GM23338 (cell line): ENCODE measurements around the gene SNX21. TPM values are rescaled to one million over a fixed set of nuclear protein-coding genes. Genes with fewer than 3 reads are reported as not detected.
A peak's percentile ranks its signal among the peaks of the same experiment; 100 is the strongest.

Experiments used
- ATAC-seq: fragments of 200-7000 bp; cut with Tn5 transposase; 3 replicates; pipeline ENCODE4 v1.9.1; 2020
- DNase-seq: peaks from one replicate; pipeline ENCODE4 v3.0.0-alpha.2; 2015; ENCODE audit warnings: low spot score
- H2AFZ ChIP-seq: fragments of 200-600 bp; sonication (generic); 2 replicates; pipeline ENCODE4 v1.8.0; 2016; ENCODE audit warnings: antibody characterized with exemption, mild to moderate bottlenecking, moderate library complexity
- H3F3A ChIP-seq: fragments of 200-600 bp; sonication (generic); replicated peaks from 2 replicates; pipeline ENCODE4 v1.8.0; 2017; ENCODE audit warnings: antibody characterized with exemption, mixed run types, low read depth
- H3K27ac ChIP-seq: fragments of 200-600 bp; sonication (generic); 2 replicates; pipeline ENCODE4 v1.6.1; 2016; ENCODE audit warnings: low read depth
- H3K27me3 ChIP-seq: fragments of 200-600 bp; sonication (generic); 2 replicates; pipeline ENCODE4 v1.8.0; 2016; ENCODE audit warnings: mild to moderate bottlenecking, mixed run types, moderate library complexity; ENCODE audit not compliant: insufficient read depth
- H3K36me3 ChIP-seq: fragments of 200-600 bp; sonication (generic); 2 replicates; pipeline ENCODE4 v1.8.0; 2016; ENCODE audit warnings: mild to moderate bottlenecking; ENCODE audit not compliant: insufficient read depth
- H3K4me1 ChIP-seq: fragments of 200-600 bp; sonication (generic); 2 replicates; pipeline ENCODE4 v1.8.0; 2016; ENCODE audit warnings: mild to moderate bottlenecking, moderate library complexity; ENCODE audit not compliant: insufficient read depth
- H3K4me2 ChIP-seq: fragments of 200-600 bp; sonication (generic); 2 replicates; pipeline ENCODE4 v1.7.1; 2017; ENCODE audit warnings: mixed run types
- H3K4me3 ChIP-seq: fragments of 200-600 bp; sonication (generic); 2 replicates; pipeline ENCODE4 v1.6.1; 2016; ENCODE audit warnings: mixed run types
- H3K79me2 ChIP-seq: fragments of 200-600 bp; sonication (generic); replicated peaks from 2 replicates; pipeline ENCODE4 v1.8.0; 2017; ENCODE audit warnings: mild to moderate bottlenecking; ENCODE audit not compliant: insufficient read depth
- H3K9me2 ChIP-seq: fragments of 200-600 bp; sonication (generic); 2 replicates; pipeline ENCODE4 v1.8.0; 2017; ENCODE audit not compliant: insufficient read depth
- H4K20me1 ChIP-seq: fragments of 200-600 bp; sonication (generic); replicated peaks from 2 replicates; pipeline ENCODE4 v1.8.0; 2017; ENCODE audit warnings: mild to moderate bottlenecking; ENCODE audit not compliant: insufficient read depth
- H3K27ac Mint-ChIP-seq: 2 replicates; pipeline ENCODE4 v1.8.0; 2020; ENCODE audit warnings: inconsistent platforms, mild to moderate bottlenecking, moderate library complexity, mixed read lengths
- H3K27me3 Mint-ChIP-seq: 3 replicates; pipeline ENCODE4 v1.8.0; 2022; ENCODE audit warnings: low read depth, mild to moderate bottlenecking, moderate library complexity, mixed read lengths, inconsistent platforms; ENCODE audit not compliant: insufficient read depth, poor library complexity
- H3K36me3 Mint-ChIP-seq: 3 replicates; pipeline ENCODE4 v1.8.0; 2021; ENCODE audit warnings: low read depth, mild to moderate bottlenecking, inconsistent platforms, moderate library complexity, mixed read lengths
- H3K4me1 Mint-ChIP-seq: 3 replicates; pipeline ENCODE4 v1.8.0; 2020; ENCODE audit warnings: mild to moderate bottlenecking, inconsistent platforms, mixed read lengths
- H3K4me3 Mint-ChIP-seq: 3 replicates; pipeline ENCODE4 v1.8.0; 2021; ENCODE audit warnings: moderate library complexity, mild to moderate bottlenecking, inconsistent platforms, mixed read lengths
- H3K9me3 Mint-ChIP-seq: 3 replicates; pipeline ENCODE4 v1.8.0; 2020; ENCODE audit warnings: moderate library complexity, mild to moderate bottlenecking, inconsistent platforms, mixed read lengths
- CREB1 ChIP-seq: fragments of 250-450 bp; sonication (Bioruptor Pico); IDR thresholded peaks from 2 replicates; pipeline ENCODE4 v1.5.0; 2020; ENCODE audit warnings: low read depth, mild to moderate bottlenecking, moderate library complexity
- EZH2 ChIP-seq: fragments of 200-600 bp; sonication (generic); IDR thresholded peaks from one replicate; pipeline ENCODE4 v1.8.0; 2017; ENCODE audit warnings: antibody characterized with exemption, mild to moderate bottlenecking, low read depth; ENCODE audit not compliant: unreplicated experiment
- EZH2phosphoT487 ChIP-seq: fragments of 200-600 bp; sonication (generic); IDR thresholded peaks from one replicate; pipeline ENCODE4 v1.8.1; 2018; ENCODE audit warnings: antibody characterized with exemption; ENCODE audit not compliant: unreplicated experiment
- JUNB ChIP-seq: IDR thresholded peaks from one replicate; pipeline ENCODE4 v1.6.1; 2016; ENCODE audit warnings: antibody characterized with exemption; ENCODE audit not compliant: unreplicated experiment
- NANOG ChIP-seq: IDR thresholded peaks from 2 replicates; pipeline ENCODE4 v1.6.1; 2016; ENCODE audit warnings: antibody characterized with exemption, borderline replicate concordance
- POLR2AphosphoS5 ChIP-seq: IDR thresholded peaks from 2 replicates; pipeline ENCODE4 v1.6.1; 2016; ENCODE audit warnings: antibody characterized with exemption, low read depth
- STAT1 ChIP-seq: IDR thresholded peaks from one replicate; pipeline ENCODE4 v1.6.1; 2016; ENCODE audit warnings: antibody characterized with exemption; ENCODE audit not compliant: unreplicated experiment
- ZNF114 ChIP-seq: fragments of 250-450 bp; sonication (Bioruptor Pico); IDR thresholded peaks from 2 replicates; pipeline ENCODE4 v1.5.0; 2020; ENCODE audit warnings: mild to moderate bottlenecking, moderate library complexity
- ZNF331 ChIP-seq: fragments of 250-450 bp; sonication (Bioruptor Pico); IDR thresholded peaks from 2 replicates; pipeline ENCODE4 v1.5.0; 2020; ENCODE audit warnings: low read depth, mild to moderate bottlenecking, moderate library complexity
- polyA plus RNA-seq: library from polyadenylated mRNA; unstranded; fragments of >200 nt; fragmentation: Nextera tagmentation; extraction: Ambion mirVana; gene quantifications from 2 replicates; pipeline ENCODE4 v1.2.1, GENCODE V29; 2016
- total RNA-seq: library from RNA; depleted of rRNA; stranded (reverse); fragments of >200 nt; shearing (Covaris generic); gene quantifications from 2 replicates; pipeline ENCODE4 v1.2.3, GENCODE V29; 2014
- TF ChIP-seq, protein P1 (sequence below), 2 experiments: fragments of 200-600 bp in 1 of 2; sonication (generic) in 1 of 2; conservative IDR thresholded peaks; 2 replicates each; pipeline versions ENCODE4 v1.5.1 to v1.6.1; 2016 to 2017; ENCODE audit warnings: antibody characterized with exemption in 2 of 2, low read depth in 2 of 2, mild to moderate bottlenecking in 2 of 2, moderate library complexity in 1 of 2
- TF ChIP-seq, protein P2 (sequence below): IDR thresholded peaks from 2 replicates; pipeline ENCODE4 v1.6.1; 2016; ENCODE audit warnings: antibody characterized with exemption
- TF ChIP-seq, protein P3 (sequence below): fragments of 250-450 bp; sonication (Bioruptor Pico); IDR thresholded peaks from 2 replicates; pipeline ENCODE4 v1.5.0; 2020; ENCODE audit warnings: mild to moderate bottlenecking, moderate library complexity
- TF ChIP-seq, protein P4 (sequence below): IDR thresholded peaks from one replicate; pipeline ENCODE4 v1.6.1; 2018; ENCODE audit warnings: antibody characterized with exemption; ENCODE audit not compliant: unreplicated experiment

SNX21 gene
- total and polyA plus RNA-seq, 2 experiments from 2014 or later, result 13.3 to 31.5 TPM

DNA sequence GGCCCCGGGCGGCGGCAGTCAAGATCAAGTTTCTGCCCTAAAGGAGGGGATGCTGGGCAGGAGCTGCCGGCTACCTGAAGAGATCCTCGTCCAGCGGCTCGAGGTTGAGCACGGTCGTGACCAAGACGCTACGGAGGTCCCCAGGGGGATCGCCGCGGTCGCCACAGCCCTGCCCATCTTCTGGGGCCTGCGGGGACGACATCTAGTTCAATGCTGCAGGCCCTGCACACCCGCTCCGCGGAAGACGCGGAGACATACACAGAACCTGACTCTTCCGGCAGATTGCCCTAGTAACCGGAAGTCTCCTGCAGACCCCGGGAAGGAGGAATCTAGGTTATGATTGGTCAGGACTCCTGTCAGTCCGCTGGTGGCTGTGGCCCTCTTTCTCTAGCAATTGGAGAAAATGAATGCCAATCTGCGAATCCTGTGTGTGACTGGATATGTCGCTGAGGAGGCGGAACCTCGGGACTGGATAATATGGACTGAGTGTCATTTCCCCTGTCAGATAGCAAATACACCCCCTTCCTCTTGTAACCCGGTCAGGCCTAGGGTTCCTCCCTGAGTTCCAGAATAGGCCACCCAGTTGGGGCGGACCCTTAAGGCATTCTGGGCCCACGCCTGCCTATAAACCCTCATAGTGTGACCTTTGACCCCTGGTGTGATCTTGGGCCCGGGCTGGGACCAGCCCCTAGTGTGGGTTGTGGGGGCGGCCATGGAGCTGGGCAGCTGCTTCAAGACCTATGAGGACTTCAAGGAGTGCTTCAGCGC lies 23.7 kb downstream of the SNX21 start, which contains the start of the genes ACOT8 and ZSWIM3:
Gene ACOT8 (minus strand): TSS at position 279 of the 768 bp plus-strand sequence. CDS start 77 bp downstream, at position 202.
Gene ZSWIM3 (plus strand): TSS at position 501 of the 768 bp plus-strand sequence. CDS start 212 bp downstream, at position 713.
- Histone ChIP-seq H3K79me2 (peaks cover 33% of the 10 kb centered on the region), H4K20me1 (no peaks in the 10 kb centered on the region), H2AFZ (no peak within 1 kb of the TSS), H3K27me3 (no peaks in the 10 kb centered on the region), H3K36me3 (0 out of 2 replicates have a peak, but pooled peaks cover 3% of the 10 kb centered on the region), H3F3A (no peaks in the 10 kb centered on the region), H3K4me1 (peaks cover 43% of the 10 kb centered on the region), H3K27ac (peak within 1 kb of the TSS; percentile 78), H3K4me2 (peak within 1 kb of the TSS; percentile 75), H3K9me2 (no peaks in the 10 kb centered on the region), H3K4me3 (peak within 1 kb of the TSS; percentile 63)
- Mint-ChIP-seq H3K27ac (peak within 1 kb of the TSS; percentile 95), H3K9me3 (no peaks in the 10 kb centered on the region), H3K4me1 (peaks cover 56% of the 10 kb centered on the region), H3K27me3 (peaks cover 8% of the 10 kb centered on the region), H3K36me3 (peaks cover 13% of the 10 kb centered on the region), H3K4me3 (peak within 1 kb of the TSS; percentile 94)
- peak; percentile 100 for DNase-seq
- ATAC-seq, result peak; percentile 89
- peak; percentile 73 for TF ChIP-seq POLR2AphosphoS5
- TF ChIP-seq, protein P1, sequence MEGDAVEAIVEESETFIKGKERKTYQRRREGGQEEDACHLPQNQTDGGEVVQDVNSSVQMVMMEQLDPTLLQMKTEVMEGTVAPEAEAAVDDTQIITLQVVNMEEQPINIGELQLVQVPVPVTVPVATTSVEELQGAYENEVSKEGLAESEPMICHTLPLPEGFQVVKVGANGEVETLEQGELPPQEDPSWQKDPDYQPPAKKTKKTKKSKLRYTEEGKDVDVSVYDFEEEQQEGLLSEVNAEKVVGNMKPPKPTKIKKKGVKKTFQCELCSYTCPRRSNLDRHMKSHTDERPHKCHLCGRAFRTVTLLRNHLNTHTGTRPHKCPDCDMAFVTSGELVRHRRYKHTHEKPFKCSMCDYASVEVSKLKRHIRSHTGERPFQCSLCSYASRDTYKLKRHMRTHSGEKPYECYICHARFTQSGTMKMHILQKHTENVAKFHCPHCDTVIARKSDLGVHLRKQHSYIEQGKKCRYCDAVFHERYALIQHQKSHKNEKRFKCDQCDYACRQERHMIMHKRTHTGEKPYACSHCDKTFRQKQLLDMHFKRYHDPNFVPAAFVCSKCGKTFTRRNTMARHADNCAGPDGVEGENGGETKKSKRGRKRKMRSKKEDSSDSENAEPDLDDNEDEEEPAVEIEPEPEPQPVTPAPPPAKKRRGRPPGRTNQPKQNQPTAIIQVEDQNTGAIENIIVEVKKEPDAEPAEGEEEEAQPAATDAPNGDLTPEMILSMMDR (conservative IDR thresholded peaks at IDR 0.05; ENCODE audit: low read depth in 2 of 2), result no peak
- TF ChIP-seq EZH2phosphoT487, result no peak
- no peak for TF ChIP-seq STAT1
- TF ChIP-seq, protein P2, sequence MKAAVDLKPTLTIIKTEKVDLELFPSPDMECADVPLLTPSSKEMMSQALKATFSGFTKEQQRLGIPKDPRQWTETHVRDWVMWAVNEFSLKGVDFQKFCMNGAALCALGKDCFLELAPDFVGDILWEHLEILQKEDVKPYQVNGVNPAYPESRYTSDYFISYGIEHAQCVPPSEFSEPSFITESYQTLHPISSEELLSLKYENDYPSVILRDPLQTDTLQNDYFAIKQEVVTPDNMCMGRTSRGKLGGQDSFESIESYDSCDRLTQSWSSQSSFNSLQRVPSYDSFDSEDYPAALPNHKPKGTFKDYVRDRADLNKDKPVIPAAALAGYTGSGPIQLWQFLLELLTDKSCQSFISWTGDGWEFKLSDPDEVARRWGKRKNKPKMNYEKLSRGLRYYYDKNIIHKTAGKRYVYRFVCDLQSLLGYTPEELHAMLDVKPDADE, result no peak
- TF ChIP-seq, protein P3, sequence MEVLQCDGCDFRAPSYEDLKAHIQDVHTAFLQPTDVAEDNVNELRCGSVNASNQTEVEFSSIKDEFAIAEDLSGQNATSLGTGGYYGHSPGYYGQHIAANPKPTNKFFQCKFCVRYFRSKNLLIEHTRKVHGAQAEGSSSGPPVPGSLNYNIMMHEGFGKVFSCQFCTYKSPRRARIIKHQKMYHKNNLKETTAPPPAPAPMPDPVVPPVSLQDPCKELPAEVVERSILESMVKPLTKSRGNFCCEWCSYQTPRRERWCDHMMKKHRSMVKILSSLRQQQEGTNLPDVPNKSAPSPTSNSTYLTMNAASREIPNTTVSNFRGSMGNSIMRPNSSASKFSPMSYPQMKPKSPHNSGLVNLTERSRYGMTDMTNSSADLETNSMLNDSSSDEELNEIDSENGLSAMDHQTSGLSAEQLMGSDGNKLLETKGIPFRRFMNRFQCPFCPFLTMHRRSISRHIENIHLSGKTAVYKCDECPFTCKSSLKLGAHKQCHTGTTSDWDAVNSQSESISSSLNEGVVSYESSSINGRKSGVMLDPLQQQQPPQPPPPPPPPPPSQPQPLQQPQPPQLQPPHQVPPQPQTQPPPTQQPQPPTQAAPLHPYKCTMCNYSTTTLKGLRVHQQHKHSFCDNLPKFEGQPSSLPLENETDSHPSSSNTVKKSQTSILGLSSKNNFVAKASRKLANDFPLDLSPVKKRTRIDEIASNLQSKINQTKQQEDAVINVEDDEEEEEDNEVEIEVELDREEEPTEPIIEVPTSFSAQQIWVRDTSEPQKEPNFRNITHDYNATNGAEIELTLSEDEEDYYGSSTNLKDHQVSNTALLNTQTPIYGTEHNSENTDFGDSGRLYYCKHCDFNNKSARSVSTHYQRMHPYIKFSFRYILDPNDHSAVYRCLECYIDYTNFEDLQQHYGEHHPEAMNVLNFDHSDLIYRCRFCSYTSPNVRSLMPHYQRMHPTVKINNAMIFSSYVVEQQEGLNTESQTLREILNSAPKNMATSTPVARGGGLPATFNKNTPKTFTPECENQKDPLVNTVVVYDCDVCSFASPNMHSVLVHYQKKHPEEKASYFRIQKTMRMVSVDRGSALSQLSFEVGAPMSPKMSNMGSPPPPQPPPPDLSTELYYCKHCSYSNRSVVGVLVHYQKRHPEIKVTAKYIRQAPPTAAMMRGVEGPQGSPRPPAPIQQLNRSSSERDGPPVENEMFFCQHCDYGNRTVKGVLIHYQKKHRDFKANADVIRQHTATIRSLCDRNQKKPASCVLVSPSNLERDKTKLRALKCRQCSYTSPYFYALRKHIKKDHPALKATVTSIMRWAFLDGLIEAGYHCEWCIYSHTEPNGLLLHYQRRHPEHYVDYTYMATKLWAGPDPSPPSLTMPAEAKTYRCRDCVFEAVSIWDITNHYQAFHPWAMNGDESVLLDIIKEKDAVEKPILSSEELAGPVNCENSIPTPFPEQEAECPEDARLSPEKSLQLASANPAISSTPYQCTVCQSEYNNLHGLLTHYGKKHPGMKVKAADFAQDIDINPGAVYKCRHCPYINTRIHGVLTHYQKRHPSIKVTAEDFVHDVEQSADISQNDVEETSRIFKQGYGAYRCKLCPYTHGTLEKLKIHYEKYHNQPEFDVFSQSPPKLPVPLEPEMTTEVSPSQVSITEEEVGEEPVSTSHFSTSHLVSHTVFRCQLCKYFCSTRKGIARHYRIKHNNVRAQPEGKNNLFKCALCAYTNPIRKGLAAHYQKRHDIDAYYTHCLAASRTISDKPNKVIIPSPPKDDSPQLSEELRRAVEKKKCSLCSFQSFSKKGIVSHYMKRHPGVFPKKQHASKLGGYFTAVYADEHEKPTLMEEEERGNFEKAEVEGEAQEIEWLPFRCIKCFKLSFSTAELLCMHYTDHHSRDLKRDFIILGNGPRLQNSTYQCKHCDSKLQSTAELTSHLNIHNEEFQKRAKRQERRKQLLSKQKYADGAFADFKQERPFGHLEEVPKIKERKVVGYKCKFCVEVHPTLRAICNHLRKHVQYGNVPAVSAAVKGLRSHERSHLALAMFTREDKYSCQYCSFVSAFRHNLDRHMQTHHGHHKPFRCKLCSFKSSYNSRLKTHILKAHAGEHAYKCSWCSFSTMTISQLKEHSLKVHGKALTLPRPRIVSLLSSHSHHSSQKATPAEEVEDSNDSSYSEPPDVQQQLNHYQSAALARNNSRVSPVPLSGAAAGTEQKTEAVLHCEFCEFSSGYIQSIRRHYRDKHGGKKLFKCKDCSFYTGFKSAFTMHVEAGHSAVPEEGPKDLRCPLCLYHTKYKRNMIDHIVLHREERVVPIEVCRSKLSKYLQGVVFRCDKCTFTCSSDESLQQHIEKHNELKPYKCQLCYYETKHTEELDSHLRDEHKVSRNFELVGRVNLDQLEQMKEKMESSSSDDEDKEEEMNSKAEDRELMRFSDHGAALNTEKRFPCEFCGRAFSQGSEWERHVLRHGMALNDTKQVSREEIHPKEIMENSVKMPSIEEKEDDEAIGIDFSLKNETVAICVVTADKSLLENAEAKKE, result 0 out of 2 replicates have a peak, but pooled peaks have one; percentile 13
- TF ChIP-seq CREB1 (CRISPR knock-in tag), result peak; percentile 82
- no peak for TF ChIP-seq ZNF331 (CRISPR knock-in tag)
- TF ChIP-seq ZNF114 (CRISPR knock-in tag), result no peak
- TF ChIP-seq, protein P4, sequence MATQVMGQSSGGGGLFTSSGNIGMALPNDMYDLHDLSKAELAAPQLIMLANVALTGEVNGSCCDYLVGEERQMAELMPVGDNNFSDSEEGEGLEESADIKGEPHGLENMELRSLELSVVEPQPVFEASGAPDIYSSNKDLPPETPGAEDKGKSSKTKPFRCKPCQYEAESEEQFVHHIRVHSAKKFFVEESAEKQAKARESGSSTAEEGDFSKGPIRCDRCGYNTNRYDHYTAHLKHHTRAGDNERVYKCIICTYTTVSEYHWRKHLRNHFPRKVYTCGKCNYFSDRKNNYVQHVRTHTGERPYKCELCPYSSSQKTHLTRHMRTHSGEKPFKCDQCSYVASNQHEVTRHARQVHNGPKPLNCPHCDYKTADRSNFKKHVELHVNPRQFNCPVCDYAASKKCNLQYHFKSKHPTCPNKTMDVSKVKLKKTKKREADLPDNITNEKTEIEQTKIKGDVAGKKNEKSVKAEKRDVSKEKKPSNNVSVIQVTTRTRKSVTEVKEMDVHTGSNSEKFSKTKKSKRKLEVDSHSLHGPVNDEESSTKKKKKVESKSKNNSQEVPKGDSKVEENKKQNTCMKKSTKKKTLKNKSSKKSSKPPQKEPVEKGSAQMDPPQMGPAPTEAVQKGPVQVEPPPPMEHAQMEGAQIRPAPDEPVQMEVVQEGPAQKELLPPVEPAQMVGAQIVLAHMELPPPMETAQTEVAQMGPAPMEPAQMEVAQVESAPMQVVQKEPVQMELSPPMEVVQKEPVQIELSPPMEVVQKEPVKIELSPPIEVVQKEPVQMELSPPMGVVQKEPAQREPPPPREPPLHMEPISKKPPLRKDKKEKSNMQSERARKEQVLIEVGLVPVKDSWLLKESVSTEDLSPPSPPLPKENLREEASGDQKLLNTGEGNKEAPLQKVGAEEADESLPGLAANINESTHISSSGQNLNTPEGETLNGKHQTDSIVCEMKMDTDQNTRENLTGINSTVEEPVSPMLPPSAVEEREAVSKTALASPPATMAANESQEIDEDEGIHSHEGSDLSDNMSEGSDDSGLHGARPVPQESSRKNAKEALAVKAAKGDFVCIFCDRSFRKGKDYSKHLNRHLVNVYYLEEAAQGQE, result no peak
- no peak for TF ChIP-seq NANOG
- no peak for TF ChIP-seq JUNB
- no peak for TF ChIP-seq EZH2
